ENCODE results near the gene PHYKPL. TPM values are rescaled to one million over a fixed set of nuclear protein-coding genes. Genes with fewer than 3 reads are reported as not detected.

Gene PHYKPL
- total RNA-seq, 1 donor, result 31.5 TPM

- no peak for TF ChIP-seq CTCF (IDR thresholded peaks at IDR 0.05; ENCODE audit: insufficient read depth, low read depth, low read length)
- no peak for DNase-seq (ENCODE audit: low read depth)
These were observed 6.3 kb upstream of the PHYKPL start for GRCh38 chr5:178238711-178239592.

GRCh38 chr5:178238313-178238635 is 5.7 kb upstream of the PHYKPL start:
- TF ChIP-seq CTCF (IDR thresholded peaks at IDR 0.05; ENCODE audit: insufficient read depth, low read depth, low read length), result no peak
- H3K4me3 ChIP-seq (ENCODE audit: low read depth, low read length), result no peak overlapping the region
- no peak for DNase-seq (ENCODE audit: low read depth)

More at GRCh38 chr5:178238711-178239592, 6.3 kb upstream of the PHYKPL start:
- no peak overlapping the region for H3K4me3 ChIP-seq (ENCODE audit: low read depth, low read length)

GRCh38 chr5:178237431-178238312 is 5.1 kb upstream of the PHYKPL start:
- TF ChIP-seq CTCF (IDR thresholded peaks at IDR 0.05; ENCODE audit: insufficient read depth, low read depth, low read length), result no peak
- no peak for DNase-seq (ENCODE audit: low read depth)
- H3K4me3 ChIP-seq (ENCODE audit: low read depth, low read length), result no peak overlapping the region

- TF ChIP-seq CTCF (IDR thresholded peaks at IDR 0.05; ENCODE audit: insufficient read depth, low read depth, low read length), result no peak
- H3K4me3 ChIP-seq (ENCODE audit: low read depth, low read length), result no peak overlapping the region
- DNase-seq (ENCODE audit: low read depth), result no peak
These were observed 4.1 kb upstream of the PHYKPL start for GRCh38 chr5:178236679-178237078.

- no peak for TF ChIP-seq CTCF (IDR thresholded peaks at IDR 0.05; ENCODE audit: insufficient read depth, low read depth, low read length)
These were observed 3.5 kb upstream of the PHYKPL start for GRCh38 chr5:178236126-178236525.

GRCh38 chr5:178235588-178235974 is 3.0 kb upstream of the PHYKPL start:
- TF ChIP-seq CTCF (IDR thresholded peaks at IDR 0.05; ENCODE audit: insufficient read depth, low read depth, low read length), result no peak
- no peak for DNase-seq (ENCODE audit: low read depth)
- no peak overlapping the region for H3K4me3 ChIP-seq (ENCODE audit: low read depth, low read length)

More at GRCh38 chr5:178236126-178236525, 3.5 kb upstream of the PHYKPL start:
- no peak for DNase-seq (ENCODE audit: low read depth)
- no peak overlapping the region for H3K4me3 ChIP-seq (ENCODE audit: low read depth, low read length)

Data from fibroblast of villous mesenchyme (primary cell).